Stimulated activated CD4-positive, alpha-beta T cell treated with anti-CD3 and anti-CD28 coated beads, Interleukin-12 subunit alpha, Interleukin-12 subunit beta, amount 100 ng/mL, for 24 hours (primary cell): Measurements from ENCODE around the gene PLA2R1.
"Not testable (repeated sequence)": the region's sequence is repeated elsewhere in the genome, so short reads cannot be mapped to it uniquely, and the experiment has no call there.

Experiments
- DNase-seq, 2 experiments: peaks; one replicate each; pipeline ENCODE4 v3.0.0-alpha.2; 2020; ENCODE audit warnings: low read depth in 2 of 2

The PLA2R1 gene

DNA sequence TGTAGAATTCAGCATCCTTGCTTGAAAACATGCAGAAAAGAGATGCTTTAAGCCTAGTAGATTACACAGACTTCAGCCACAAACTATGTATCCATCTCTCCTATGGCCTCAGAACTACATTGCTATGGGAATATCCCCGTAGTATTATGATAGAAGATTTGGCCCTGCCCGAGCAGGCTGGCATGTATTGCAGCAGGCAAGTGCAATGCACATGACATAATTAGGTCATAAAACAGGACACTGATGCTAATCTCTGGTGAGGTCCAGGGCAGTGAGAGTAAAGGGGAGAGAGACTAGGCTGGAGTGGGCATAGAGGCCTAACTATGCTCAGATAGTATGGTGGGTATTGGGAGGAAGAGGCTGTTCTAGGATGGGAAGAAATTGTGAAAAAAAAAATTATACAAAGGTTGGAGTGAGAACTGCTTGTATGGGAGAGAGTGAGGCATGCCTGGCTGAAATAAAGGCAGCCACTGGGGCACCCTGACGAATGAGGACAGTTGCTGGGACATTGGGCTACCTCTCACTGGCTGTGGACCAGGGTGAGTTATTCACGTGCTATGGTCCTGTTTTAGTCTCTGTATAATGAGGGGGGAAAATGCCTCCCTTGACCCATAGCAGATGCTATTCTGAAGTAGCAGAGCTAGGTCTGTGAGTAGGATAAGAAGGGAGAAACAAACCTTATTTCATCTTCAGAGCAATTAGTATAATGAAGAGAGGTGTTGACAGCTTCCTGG, 1.6 kb upstream of the PLA2R1 start:
- no peak for DNase-seq

DNA sequence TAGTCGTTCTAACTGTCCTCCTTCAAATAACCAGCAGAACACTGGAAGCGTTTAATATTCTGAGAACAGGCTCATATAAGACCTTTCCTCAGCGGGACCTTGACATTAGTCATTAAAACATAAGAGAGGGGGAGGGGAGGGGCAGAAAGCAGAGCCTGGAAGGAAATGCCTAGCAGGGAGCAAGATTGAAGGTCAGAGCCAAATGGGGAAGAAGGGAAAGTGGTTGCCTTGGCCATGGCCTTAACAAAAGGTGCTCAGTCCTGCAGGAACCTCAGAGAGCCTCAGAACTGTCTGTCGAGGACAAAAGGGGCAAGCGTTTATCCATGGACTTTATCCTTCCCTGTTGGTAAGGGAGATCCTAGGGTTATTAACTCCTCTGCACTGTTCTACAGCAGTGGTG, 856 bp upstream of the PLA2R1 start:
- no peak for DNase-seq

DNA sequence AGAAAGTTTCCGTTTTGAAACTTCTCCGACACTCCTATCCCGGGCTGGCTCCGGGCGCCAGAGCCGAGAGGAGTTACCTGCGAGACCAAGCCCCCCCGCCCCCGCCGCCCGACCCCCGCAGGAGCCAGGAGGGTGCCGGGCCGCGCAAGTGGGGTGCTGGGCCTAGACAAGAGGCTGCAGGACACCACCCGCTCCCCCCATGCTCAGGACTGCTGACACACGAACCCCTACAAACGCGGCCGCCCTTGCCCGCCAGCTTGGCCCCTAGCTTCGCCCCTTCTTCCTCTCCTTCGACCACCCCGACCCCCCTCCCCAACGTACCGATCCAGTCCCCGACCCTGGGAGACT, 497 bp downstream of the PLA2R1 start:
- no peak for DNase-seq

DNA sequence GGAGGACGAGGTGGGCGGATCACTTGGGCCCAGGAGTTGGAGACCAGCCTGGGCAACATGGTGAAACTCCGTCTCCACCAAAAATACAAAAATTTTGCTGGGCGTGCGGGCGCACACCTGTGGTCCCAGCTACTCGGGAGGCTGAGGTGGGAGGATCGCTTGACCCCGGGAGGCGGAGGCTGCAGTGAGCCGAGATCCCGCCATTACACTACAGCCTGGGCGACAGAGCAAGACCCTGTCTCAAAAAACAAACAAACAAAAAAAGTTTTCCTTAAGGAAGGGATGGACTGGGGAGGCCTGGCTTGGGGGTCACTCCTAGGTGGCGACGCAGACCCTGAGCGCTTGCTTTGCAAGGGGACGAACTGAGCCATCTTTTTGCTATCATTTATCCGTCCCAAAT, 882 bp downstream of the PLA2R1 start:
- DNase-seq, result no peak

DNA sequence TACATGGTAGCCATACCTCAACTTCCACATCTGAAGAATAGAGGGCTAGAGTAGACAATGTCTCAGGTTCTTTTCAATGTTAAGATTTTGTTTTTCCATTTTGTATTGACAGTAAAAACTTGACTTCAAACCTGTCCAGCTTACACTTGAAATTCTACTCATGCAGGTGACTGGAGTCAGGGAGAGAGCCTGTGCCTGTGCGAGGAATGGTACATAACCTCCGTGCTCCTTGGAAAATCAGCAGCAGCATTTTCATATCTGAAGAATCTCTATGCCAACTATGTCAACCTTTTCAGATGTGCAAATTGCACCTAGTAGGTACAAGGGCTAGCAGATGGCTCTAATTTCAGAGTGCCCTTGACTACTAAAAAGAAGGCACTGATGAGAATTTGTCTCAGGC, 2.1 kb downstream of the PLA2R1 start:
- DNase-seq, result no peak

DNA sequence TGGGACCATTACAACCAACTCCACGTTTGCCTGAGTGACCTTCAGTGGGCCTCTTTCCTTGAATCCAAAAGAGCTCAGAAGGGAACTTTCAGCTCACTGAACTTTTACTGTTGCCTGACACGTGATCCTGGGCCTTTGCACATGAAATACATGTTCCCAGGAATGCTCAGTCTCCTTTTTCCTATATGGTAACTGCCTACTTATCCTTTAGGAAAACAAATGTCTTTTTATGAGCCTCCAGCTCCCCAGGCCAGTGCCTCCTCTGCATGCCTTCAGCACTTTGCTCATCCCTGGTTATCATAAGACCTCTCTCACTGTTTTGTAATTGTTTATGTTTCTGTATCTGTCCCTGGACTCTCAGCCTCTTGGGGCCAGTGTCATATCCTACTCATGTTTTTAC, 5.1 kb downstream of the PLA2R1 start:
- DNase-seq, result no peak

DNA sequence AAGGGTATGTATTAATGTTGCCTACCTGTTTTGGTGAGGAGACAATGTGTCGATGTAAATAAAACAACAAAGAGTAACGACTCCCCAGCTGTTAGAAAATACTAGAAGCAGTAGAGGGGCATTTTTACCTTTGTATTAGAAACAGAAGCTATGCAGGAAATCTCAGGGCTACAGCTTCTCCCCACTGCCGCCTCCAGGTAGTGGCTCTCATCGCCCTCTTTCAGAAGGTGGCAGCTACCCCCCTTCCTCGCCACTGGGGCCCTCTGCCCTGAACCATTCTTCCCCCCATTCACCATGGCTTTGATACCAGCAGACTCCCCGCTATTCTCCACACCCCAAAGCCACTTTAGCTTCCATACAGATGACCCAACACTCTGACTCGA, 6.7 kb downstream of the PLA2R1 start:
- no peak for DNase-seq

DNA sequence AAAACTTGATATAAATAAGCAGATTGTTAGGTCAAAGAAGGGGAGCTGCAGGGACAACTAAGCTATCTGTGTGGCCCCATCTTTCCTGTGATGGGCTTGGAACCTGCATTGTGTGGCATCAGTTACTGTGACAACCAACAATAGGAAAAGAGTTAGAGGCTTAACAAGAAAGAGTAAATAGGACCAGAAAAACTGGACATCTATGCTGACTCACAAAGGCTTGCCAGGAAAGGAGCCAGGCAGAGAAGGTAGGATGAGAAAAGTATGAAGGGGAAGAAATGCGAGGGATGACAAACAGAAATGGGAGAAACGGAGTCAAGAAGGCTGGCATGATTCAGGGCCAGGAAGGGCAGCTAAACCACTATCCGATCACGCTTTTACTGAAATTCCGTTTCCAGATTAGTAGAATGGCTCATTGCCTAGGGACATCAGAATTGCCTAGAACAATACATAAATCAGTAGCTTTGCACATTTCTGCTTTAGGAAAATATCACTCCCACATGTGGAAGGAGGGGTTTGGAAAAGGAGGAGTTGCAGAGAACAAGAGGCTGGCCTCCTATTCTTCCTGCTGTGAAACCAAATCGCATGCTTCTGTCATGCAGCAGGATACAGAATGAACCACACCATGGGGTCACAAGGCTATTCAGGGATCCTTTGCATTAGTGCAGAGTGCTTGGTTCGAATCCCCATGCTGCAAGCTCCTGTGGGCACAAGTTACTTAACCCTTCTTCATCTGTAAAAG, 7.3 kb downstream of the PLA2R1 start:
- DNase-seq, result no peak

DNA sequence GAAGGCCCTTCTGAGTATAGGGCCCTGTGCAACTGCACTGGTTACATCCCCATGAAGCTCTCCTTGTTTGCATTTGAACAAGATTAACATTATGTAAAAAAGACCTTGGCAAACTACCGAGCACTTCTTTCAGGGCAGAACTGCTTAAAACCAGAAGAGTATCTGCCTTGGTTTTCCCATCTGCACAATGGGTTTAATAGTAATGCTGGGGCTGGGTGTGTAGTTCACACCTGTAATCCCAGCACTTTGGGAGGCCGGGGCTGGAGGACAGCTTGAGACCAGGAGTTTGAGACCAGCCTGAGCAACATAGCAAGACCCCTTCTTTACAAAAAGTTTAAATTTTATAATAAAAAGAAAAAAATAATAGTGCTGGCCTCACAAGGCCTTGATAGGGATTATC, 8.5 kb downstream of the PLA2R1 start:
- DNase-seq, result no peak

DNA sequence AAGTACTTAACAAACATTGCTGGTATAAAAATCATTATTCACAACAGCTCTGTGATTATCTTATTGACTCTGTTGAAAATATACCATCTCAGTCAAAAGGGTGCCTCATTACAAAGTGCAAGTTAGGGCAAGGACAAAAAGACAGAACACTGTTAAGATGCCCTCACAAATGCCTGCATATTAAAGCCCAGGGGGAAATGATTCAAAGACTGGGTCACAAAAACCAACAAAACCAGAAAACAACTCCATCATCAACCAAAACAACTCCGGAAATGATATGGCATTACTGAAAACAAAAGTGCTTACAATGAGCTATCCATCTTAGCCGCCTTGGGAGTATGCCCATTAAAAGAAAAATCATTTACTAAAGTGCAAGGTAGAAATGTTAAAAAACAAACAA, 9.9 kb downstream of the PLA2R1 start:
- DNase-seq, result no peak

DNA sequence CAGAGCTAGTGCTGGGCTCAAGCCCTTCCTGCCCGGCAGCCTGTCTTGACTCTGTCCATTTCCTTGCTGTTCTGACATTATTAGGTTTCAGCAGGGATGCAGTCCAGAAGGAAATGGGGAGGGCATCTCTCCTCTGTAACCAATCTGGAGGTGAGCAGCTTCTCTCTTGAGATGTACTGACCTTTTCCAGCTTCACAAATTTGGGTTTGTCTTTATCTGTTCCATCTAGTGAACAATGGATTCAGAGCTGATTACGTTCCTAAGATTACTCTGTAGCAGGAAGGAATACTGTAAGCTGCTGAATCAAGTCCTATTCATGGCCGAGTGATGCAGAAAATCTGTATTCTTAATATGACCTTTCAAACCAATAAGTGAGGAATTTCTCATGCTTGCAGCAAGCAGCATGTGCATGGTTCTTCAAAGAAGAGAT, 11.0 kb downstream of the PLA2R1 start:
- DNase-seq, result no peak

DNA sequence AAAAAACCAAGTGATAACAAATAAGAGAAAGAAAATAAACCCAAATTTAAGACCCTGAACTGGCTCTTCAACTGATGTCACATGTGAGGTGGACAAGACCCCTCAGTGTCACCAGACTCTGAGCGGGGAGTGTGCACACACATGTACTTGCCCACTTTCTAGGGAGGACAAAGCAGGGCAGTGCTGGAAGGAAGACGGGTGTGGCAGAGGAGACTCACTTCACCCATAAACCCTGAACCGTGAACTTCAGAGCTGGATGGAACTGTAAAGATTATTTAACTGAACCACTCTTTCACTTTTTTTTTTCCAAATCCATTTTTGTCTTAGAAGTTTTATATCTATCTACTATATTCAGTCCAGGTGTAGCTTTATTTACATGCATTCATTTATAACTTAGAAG, 12.3 kb downstream of the PLA2R1 start:
- DNase-seq, result no peak

DNA sequence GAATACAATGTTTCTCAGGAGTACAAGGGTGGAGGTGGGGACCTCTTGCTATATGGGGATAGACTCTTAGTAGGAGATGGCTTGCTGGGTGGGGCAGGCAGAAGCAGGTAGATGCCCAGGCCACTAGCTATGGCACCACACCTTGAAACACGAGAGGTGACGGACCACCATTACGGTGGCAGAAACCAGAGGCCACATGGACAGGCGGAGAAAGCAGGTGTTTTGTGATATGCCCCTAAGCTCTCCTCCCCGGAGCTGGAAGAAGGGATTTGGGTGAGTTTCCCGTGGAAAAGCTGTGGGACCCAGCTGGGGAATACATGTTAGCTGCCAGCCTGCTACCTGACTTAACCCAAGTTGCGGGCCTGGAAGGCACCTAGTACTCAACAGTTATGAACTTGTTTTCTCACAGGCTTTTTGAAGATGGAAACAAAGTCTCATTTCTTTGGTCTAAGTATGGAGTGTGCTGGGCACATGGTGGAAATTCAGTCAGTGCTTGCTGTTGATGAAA, 16.7 kb downstream of the PLA2R1 start:
- no peak for DNase-seq

DNA sequence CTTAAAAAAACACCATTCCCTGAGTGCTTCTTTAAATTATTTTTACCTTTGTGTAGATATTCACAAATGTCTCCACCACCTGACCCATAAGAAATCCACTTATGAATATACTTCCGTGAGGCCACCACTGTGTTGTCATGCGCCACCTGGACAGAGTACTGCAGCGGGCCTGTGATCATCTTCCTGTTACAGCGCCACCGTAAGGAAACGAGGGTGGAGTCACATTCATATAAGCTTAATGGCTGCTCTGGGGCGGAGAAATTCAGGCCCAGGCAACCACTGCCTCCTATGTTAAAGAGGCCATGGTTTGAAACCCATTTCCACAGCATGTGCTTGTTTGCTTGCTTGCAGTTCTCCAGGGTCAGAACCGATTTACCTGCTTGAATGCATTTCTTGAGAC, 17.7 kb downstream of the PLA2R1 start:
- no peak for DNase-seq

DNA sequence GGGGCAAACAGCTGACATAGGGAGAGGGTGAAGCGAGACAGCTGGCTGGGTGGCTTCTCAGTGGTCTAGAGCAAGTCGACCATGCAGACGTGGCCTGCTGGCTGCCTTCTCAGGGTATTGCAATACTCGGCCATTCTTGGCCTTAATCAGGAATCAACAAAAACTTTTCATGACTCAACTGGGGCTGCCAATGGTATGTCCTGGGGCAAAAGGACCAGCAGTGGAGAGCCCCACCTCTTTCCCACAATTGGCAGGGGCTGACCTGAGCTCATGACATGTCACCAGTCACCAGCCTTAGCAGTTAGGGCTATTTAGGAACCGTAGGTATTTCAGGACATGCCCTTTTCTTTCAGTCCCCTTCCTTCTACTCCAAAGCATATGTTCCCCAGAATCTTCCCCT, 19.1 kb downstream of the PLA2R1 start:
- no peak for DNase-seq

DNA sequence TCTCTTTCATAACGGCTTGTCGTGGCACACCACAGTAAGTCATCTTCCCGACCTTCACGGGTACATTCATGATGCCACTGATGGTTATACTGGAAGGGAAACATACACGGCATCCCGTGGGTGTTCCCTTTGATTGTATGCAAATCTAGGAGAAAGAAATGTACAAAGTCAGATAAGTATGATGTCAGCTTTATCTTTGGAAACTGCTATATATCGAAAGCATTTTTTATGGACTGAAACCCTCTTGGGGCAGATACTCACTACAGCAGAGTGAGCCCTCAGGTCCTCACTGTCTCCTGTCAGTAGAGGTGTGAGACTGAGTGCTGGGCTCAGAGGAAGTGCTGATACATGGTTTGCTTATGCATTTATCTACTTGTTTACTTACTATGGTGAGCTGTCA, 20.4 kb downstream of the PLA2R1 start:
- DNase-seq, result peak in 1 of 2 experiments; percentile 34

DNA sequence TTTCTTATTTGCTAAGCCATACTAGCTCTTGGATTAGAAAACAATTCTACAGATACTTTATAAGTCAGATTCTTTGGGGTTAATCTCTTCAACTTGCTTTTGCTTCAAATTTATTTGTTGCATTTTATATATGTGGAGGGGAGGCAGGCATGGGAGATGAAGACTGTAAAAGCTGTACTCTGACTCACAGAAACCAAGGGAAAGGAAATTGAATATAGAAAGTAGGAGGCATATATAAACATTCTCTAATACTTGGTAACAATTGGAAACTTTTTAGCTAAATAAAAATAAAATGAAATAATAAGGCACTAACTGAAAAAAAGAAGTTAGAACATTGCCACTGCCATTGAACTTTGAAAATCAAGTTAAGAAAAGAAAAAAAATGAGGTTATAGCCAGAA, 21.3 kb downstream of the PLA2R1 start:
- DNase-seq, result no peak

DNA sequence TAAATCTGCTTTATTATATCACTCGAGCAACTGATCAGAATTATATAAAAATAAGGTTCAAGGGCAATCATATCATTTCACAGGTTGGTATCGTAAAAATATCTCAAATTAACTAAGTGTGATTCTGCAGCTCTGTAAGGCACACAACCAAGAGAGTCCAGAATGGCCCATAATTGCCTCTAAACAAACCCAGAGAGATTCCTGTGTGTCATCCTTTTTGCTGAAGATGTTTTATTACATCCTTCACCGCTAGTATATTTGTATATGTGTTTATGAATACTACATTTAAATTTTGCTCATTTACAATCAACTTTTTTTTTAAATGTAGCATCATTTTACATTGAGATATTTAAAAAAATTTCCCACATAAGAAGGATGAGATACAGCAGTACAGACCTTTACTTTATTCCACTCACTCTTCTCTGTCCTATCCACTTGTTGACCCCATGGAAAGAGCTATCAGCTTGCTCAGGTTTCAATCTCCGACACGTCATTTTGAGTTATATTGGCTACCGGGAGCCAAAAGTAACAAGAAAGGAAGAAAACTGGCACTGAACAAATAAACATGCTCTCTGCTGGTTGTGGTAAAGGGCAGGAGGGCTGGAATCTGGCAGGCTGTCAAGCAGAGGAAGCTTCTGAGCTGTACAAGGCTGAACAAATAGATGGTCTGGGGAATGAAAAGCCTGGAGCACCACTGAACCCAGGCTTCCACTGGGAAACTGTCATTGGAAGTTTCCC, 23.1 kb downstream of the PLA2R1 start:
- DNase-seq, result no peak

DNA sequence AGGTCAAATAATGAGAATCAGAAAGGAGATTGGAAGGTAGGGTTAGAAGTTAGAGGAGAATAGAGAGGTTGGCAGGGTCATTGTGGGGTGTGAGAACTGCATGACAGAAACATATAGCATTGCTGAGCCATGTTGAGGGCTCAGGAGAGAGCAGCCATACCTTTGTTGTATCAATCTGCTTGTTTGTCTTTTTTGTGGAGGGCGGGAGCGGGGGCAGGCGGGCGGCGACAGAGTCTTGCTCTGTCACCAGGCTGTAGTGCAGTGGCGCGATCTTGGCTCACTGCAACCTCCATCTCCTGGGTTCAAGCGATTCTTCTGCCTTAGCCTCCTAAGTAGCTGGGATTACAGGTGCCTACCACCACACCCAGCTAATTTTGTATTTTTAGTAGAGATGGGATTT, 23.8 kb downstream of the PLA2R1 start:
- not testable (repeated sequence) for DNase-seq

DNA sequence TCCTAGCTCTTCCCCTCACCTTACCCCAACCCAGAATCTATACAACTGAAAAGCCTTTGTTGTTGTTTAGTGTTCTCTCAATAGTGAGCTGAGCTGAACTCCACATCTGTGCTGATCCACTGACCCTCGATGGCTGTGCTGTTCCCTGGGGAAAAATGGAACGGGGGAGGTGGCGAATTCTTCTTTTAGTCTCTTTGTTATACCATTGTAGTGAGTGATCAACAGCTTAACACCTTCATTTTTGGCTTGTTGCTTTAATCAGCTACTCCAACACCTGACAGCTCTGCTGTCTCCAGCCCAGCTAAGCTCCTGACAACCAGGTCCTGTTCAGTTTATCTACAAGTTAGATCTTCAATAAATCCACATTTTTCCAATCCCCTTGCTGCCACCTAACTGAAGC, 25.7 kb downstream of the PLA2R1 start:
- no peak for DNase-seq

DNA sequence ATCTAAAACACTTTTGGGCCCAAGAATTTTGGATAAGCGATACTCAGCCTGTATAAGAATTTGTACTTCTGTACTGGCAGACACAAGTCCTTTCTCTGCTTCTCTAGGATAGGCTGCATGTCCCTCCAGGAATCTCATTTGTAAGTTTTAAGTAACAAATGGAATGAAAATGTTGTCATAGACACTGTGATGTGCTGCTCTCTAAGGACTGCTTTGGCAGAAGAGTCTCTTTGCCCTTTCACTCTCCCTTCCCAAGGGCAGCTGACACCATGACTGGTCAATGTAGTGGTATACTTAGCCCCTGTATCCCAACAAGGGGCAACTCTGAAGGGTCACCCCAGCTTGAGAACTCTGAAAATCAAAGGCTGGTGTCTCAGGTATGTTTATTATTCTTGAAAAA, 27.3 kb downstream of the PLA2R1 start:
- DNase-seq, result no peak

DNA sequence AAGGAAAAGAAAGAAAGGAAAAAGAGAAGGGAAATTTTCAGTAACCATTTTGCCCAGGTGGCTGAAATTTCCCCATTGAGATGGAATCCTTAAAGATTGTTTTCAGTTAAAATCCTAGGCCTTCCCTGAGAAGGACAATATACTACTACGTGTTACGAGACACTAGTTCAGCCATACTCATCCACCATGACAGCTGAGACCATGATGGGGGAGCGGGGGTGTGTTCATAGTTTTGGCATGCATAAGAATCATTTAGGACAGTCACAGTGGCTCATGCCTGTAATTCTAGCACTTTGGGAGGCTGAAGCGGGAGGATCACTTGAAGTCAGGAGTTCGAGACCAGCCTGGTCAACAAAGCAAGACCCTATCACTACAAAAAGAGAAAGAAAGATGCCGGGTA, 28.0 kb downstream of the PLA2R1 start:
- DNase-seq, result no peak
